Sigmoid colon (tissue), 4 donors: ENCODE results near the gene P2RY12.

Source experiments
- EP300 ChIP-seq, 4 donors: sonication (generic); formaldehyde crosslinking; IDR thresholded peaks; one replicate each; pipeline ENCODE4 v1.6.1; 2017; ENCODE audit warnings: antibody characterized with exemption in 4 of 4
- POLR2AphosphoS5 ChIP-seq, 4 donors: sonication (generic); formaldehyde crosslinking; IDR thresholded peaks; one replicate each; pipeline ENCODE4 v1.6.1; 2017; ENCODE audit warnings: antibody characterized with exemption in 4 of 4
- TF ChIP-seq, protein P1 (sequence below), 4 experiments: fragments of 450-650 bp in 3 of 4; fragments of 200-600 bp in 1 of 4; IDR thresholded peaks; one replicate each; pipeline ENCODE4 v1.5.1; 2016 to 2019; ENCODE audit warnings: antibody characterized with exemption in 4 of 4, mild to moderate bottlenecking in 3 of 4, moderate library complexity in 2 of 4

DNA sequence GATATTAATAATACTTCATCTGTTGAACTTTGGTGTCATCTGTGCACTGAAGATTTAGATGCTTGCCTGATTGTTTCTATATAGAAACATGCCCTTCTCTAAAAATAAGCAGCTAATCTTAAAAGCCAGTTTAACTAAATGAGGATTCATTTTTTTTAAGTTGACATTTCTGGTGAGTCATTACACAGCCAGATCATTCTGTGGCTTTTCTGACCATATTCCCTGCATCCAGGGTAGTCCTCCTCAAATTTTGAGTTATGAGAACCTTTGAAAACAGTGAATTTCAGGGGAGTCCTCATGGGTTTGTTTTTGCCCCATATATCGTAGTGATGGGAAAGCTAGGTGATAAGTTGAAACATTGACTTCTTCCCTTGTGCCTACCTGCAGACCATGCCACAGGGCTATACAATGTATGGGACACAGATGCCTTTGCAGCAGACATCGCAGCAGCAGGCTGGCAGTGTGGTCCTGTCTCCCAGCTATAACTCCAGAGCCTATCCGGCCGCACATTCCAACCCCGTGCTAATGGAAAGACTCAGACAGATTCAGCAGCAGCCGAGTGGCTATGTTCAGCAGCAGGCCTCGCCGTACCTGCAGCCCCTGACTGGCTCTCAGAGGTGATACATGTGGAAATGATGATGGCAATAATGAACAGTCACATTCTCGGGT lies 26.5 kb upstream of the P2RY12 start:
- TF ChIP-seq POLR2AphosphoS5 (IDR thresholded peaks at IDR 0.05) = no peak
- no peak for TF ChIP-seq EP300 (IDR thresholded peaks at IDR 0.05)
- TF ChIP-seq, protein P1, sequence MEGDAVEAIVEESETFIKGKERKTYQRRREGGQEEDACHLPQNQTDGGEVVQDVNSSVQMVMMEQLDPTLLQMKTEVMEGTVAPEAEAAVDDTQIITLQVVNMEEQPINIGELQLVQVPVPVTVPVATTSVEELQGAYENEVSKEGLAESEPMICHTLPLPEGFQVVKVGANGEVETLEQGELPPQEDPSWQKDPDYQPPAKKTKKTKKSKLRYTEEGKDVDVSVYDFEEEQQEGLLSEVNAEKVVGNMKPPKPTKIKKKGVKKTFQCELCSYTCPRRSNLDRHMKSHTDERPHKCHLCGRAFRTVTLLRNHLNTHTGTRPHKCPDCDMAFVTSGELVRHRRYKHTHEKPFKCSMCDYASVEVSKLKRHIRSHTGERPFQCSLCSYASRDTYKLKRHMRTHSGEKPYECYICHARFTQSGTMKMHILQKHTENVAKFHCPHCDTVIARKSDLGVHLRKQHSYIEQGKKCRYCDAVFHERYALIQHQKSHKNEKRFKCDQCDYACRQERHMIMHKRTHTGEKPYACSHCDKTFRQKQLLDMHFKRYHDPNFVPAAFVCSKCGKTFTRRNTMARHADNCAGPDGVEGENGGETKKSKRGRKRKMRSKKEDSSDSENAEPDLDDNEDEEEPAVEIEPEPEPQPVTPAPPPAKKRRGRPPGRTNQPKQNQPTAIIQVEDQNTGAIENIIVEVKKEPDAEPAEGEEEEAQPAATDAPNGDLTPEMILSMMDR (IDR thresholded peaks at IDR 0.05) = no peak
